SK-N-MC (cell line): Measurements from ENCODE around the gene KLF13.

ENCODE experiments used
- DNase-seq: peaks from one replicate; pipeline ENCODE4 v3.0.0-alpha.2; 2011; ENCODE audit warnings: low read depth, low spot score
- H3K27ac ChIP-seq: fragments of 200-600 bp; sonication (generic); 2 replicates; pipeline ENCODE4 v1.5.1; 2016; ENCODE audit warnings: mixed run types
- H3K36me3 ChIP-seq: fragments of 200-600 bp; sonication (generic); 2 replicates; pipeline ENCODE4 v1.6.1; 2017; ENCODE audit warnings: antibody characterized with exemption, low read length, mixed read lengths; ENCODE audit not compliant: insufficient read depth
- H3K4me3 ChIP-seq: fragments of 200-600 bp; sonication (generic); 2 replicates; pipeline ENCODE4 v1.5.1; 2016
- H3K9ac ChIP-seq: fragments of 200-600 bp; sonication (generic); 2 replicates; pipeline ENCODE4 v1.8.0; 2017; ENCODE audit warnings: mixed run types, mixed read lengths; ENCODE audit not compliant: insufficient read length
- H3K9me3 ChIP-seq: fragments of 200-600 bp; sonication (generic); 2 replicates; pipeline ENCODE4 v1.6.1; 2017; ENCODE audit warnings: low read depth, mild to moderate bottlenecking, antibody characterized with exemption, low read length, moderate library complexity, mixed read lengths
- EZH2 ChIP-seq: fragments of 200-600 bp; sonication (generic); IDR thresholded peaks from one replicate; pipeline ENCODE4 v1.6.1; 2017; ENCODE audit warnings: antibody characterized with exemption
- FOXP2 ChIP-seq: optimal IDR thresholded peaks from 2 replicates; pipeline ENCODE3; 2011; ENCODE audit warnings: mild to moderate bottlenecking, moderate library complexity; ENCODE audit not compliant: insufficient read depth; ENCODE audit errors: extremely low read length, control extremely low read depth
- POLR2AphosphoS5 ChIP-seq: IDR thresholded peaks from 2 replicates; pipeline ENCODE4 v1.6.1; 2012; ENCODE audit warnings: mild to moderate bottlenecking, low read depth, low read length, borderline replicate concordance

Gene KLF13

DNA sequence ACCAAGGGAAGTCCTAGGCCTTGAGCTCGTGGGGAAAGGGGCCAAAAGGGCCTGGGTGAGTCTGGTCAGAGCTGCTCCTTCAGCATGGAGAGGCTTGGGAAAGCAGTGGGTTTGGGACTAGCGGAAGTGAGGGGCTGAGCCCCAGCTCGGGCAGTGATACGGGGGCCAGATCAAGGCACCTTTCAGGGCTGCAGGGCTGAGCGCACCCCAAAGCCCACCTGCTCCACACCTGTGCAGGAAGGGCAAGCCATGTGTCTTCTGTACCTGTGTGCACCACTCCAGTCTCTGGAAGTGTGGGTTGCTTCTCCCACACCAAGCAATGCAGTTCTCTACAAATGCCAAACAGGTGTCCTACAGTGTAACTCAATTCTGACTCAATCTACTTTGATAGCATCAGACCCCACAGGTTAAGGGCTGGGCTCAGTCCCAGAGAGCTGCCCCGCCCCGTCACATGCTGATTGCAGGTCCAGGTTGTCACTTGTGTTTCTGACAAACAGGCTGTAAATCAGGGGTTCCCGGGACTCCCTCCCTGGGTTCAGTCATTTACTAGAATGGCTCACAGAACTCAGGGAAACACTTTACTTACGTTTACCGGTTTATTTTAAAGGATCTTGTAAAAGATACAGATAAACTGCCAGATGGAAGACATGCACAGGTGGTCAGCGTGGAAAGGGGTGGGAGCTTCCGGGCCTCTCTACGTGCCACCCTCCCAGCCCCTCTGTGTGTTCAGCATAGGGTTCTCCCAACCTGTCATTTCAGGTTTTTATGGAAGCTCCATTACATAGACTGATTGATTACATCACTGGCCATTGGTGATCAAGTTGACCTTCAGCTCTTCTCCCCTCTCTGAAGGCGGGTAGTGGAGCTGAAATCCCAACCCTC, 28.8 kb upstream of the KLF13 start:
- Histone ChIP-seq H3K9ac (no peak overlapping the region), H3K27ac (no peak overlapping the region), H3K9me3 (no peaks in the 10 kb centered on the region), H3K4me3 (no peak overlapping the region), H3K36me3 (no peaks in the 10 kb centered on the region)
- no peak for DNase-seq
- TF ChIP-seq EZH2 (no peak), POLR2AphosphoS5 (no peak), FOXP2 (no peak)

DNA sequence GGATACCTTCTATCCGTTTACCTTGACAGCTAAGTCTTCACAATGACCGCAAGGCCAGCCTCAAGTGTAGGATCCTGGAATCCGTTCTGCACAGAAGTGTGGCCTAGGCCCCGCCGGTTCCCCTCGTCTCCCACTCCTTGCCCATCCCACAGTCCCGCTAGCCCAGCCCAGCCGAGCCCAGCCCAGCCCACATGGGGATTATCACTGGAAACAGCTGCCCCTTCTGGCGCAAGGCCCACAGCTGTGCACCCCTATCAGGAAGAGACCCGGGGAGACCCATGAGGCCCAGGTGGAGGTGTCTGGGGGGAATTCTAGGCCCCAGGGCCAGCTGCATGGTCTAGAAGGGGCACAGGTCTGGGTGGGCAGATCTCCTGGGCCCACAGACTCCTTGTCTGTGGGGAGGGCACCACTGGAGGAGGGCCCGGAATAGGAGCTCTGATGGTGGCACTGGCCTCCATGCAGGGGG, 27.9 kb upstream of the KLF13 start:
- Histone ChIP-seq H3K4me3 (no peak overlapping the region), H3K9me3 (no peaks in the 10 kb centered on the region), H3K9ac (no peak overlapping the region), H3K27ac (no peak overlapping the region), H3K36me3 (no peaks in the 10 kb centered on the region)
- no peak for DNase-seq
- TF ChIP-seq FOXP2 (no peak), EZH2 (no peak), POLR2AphosphoS5 (no peak)

DNA sequence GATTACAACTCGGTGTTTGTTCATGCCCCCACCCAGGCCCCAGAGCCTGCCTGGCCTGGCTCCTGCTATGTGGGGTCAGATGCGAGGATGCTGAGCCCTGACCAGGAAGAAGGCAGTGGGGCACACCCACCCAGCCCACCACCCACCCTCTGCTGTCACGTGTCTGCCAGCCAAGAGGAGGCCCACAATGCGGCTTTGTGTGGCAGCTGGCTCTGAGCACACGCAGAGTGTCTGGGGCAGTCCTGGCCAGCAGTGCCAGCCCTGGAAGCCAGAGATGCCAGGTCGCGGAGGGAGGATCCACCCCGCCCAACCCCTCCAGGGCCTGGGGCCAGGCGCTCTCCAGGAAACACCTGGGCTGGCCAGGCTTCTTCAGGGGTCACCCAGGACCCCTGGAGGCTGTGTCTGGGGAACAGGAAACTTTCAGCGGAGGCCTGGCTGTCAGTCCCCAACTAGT, 26.4 kb upstream of the KLF13 start:
- Histone ChIP-seq H3K36me3 (no peaks in the 10 kb centered on the region), H3K9ac (no peak overlapping the region), H3K27ac (no peak overlapping the region), H3K4me3 (no peak overlapping the region), H3K9me3 (no peaks in the 10 kb centered on the region)
- TF ChIP-seq POLR2AphosphoS5, result no peak
- no peak for TF ChIP-seq EZH2
- no peak for TF ChIP-seq FOXP2
- DNase-seq, result no peak

DNA sequence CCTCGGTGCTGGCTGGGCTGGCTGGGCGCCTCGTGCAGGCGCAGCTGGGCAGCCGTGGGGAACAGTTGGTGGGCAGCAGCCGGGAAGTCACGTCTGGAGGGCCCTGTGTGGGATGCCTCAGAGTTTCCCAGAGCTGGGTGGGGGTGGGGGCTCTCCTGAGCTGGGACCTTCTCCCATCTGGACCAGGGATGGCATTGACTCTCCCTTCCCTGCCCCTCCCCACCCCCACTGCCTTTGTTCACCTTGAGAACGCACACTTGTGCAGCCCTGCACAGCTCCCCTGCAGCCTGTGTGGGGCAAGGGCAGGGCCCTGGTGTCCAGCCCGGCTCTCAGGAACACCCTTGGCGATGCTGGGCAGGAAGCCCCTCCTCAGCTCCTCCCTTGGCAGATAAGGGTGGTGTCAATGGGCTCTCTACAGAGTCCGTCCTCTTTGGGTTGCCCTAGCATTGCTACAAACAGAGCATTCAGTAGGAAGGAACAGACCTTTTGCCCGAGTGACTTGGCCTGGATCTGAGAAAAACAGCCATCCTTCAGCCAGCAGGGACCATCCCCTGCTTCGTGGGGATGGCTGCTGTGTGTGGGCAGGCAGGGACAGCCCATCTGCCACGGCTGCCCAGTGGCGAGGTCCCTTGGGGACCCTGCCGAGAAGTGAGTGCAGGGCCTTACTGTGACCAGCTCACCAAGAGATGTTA, 25.5 kb upstream of the KLF13 start:
- no peaks in the 10 kb centered on the region for H3K36me3 ChIP-seq

DNA sequence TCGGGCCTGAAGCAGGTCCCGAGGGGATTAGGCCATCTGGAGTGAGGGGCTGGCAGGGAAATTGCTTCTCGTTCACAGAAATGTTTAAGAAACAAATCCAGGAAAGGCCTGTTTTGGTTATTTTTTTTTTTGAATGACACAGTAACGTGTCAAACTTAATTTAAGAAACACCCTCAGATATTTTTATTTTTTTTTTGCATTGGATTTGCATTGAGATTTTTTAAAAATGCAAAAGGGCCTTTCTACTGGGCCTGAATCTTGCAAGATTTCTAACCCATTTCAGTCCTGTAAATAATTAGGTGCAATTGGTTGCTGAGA, 25.0 kb upstream of the KLF13 start:
- Histone ChIP-seq H3K4me3 (no peak overlapping the region), H3K9ac (no peak overlapping the region), H3K27ac (no peak overlapping the region), H3K9me3 (no peaks in the 10 kb centered on the region), H3K36me3 (no peaks in the 10 kb centered on the region)
- TF ChIP-seq FOXP2, result no peak
- TF ChIP-seq POLR2AphosphoS5, result no peak
- TF ChIP-seq EZH2, result no peak
- DNase-seq, result no peak

More for the DNA sequence above, 25.5 kb upstream of the KLF13 start:
- H3K4me3 ChIP-seq, result no peak overlapping the region
- H3K9me3 ChIP-seq, result no peaks in the 10 kb centered on the region
- H3K9ac ChIP-seq, result no peak overlapping the region
- no peak overlapping the region for H3K27ac ChIP-seq
- DNase-seq, result no peak
- TF ChIP-seq POLR2AphosphoS5 (no peak), EZH2 (no peak), FOXP2 (no peak)

DNA sequence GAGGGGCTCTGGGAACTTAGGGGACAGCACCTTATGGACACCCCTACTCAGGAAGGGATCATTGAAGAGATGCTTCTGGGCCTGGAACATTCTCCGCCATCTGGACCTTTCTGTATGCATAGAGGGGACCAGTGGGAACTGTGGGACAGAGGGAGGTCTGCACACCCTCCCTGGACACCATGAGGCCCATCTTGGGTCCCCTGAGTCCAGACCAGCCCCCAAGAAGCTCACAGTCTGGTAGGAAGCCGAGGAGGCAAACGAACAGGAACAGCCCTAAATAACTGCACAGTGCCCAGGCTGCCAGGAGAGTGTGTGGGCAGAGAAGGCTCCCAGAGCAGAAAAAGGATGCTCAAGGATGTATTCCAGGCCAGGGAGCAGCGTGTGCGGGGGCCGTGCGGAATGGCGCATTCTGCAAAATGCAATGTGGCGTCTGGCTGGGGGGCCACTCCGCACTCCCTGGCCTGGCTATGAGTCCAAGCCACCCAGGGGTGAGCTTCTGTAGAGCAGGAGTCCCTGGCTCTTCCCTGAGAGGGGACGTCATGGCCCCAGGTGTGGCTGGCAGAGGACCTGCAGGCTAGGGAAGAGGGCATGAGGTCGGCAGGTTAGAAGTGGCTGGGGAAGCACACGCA, 24.5 kb upstream of the KLF13 start:
- DNase-seq, result no peak
- no peak for TF ChIP-seq EZH2
- no peak for TF ChIP-seq POLR2AphosphoS5
- TF ChIP-seq FOXP2, result no peak
- H3K9ac ChIP-seq, result no peak overlapping the region
- H3K36me3 ChIP-seq, result no peaks in the 10 kb centered on the region
- no peaks in the 10 kb centered on the region for H3K9me3 ChIP-seq
- H3K4me3 ChIP-seq, result no peak overlapping the region
- no peak overlapping the region for H3K27ac ChIP-seq

DNA sequence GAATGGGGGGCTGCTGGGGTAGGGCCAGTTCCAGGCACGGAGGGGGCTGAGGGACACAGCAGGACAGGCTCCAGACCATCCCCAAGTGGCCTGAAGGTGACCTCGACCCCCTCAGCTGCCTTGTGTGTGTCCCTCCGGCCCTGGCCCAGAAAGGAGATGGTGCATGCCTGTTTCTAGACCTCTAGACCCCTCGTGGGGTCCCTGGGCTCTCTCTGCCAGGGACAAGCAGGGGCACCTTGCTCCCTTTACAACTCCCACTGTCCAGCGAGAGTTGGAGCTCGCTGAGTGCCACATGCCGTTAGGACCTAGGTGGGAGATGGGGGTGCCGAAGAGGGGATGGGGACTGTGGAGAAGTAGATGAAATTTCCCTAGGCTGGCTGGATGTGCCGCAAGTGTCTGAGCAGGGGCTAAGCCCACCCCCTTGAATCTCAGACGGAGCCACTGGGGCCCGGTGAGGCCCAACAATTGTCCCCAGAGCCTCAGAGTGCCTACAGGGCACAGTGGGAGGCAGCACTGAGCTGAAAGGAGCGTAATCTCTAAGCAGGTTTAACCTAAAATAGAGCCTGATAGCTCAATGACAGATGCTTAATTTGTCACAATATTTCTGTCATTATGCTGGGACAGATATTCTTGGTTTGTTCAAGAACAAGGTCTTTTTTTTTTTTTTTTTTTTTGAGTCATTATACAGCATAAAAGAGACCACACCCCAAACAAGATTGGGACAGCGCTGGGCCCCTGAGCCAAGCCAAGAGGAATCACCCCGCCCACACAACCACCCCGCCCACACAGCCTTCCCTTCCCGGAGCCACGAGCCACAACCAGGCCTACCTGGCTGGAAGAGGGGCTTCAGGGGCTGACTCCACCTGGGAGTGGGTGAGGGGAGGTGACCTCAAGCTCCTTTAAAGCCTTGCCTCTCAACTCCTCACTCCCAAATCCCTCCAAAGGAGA, 23.6 kb upstream of the KLF13 start:
- no peak overlapping the region for H3K27ac ChIP-seq
- no peak for DNase-seq
- no peaks in the 10 kb centered on the region for H3K9me3 ChIP-seq
- no peak overlapping the region for H3K9ac ChIP-seq
- H3K4me3 ChIP-seq, result no peak overlapping the region
- no peaks in the 10 kb centered on the region for H3K36me3 ChIP-seq
- no peak for TF ChIP-seq FOXP2
- no peak for TF ChIP-seq EZH2
- no peak for TF ChIP-seq POLR2AphosphoS5
